Adrenal gland (tissue), 12 donors: Measurements from ENCODE around the gene EPM2A. TPM values are rescaled to one million over a fixed set of nuclear protein-coding genes. Genes with fewer than 3 reads are reported as not detected.

Experiments
- DNase-seq, 7 donors: peaks; one replicate each; pipeline ENCODE4 v3.0.0-alpha.2; 2019 to 2020
- H3K27ac ChIP-seq, 5 donors: fragments of 200-600 bp; sonication (generic) in 4 of 5; 1 replicate in 3 of 5; 2 replicates in 2 of 5; pipeline versions ENCODE4 v1.5.1 to v1.8.0; 2016 to 2020; ENCODE audit warnings: mild to moderate bottlenecking in 1 of 5
- H3K27me3 ChIP-seq: fragments of 200-600 bp; 2 replicates; pipeline ENCODE4 v1.8.0; 2021
- H3K36me3 ChIP-seq, 2 donors: fragments of 200-600 bp; replicated peaks in 1 of 2; 1 replicate in 1 of 2; 2 replicates in 1 of 2; pipeline versions ENCODE4 v1.5.1 to v1.8.0; 2018 to 2022
- H3K4me1 ChIP-seq, 2 donors: fragments of 200-600 bp; replicated peaks in 1 of 2; 1 replicate in 1 of 2; 2 replicates in 1 of 2; pipeline versions ENCODE4 v1.5.1 to v1.8.0; 2018 to 2021
- H3K4me3 ChIP-seq, 4 donors: fragments of 200-600 bp; sonication (generic) in 3 of 4; one replicate each; pipeline ENCODE4 v1.5.1; 2016 to 2018
- H3K9me3 ChIP-seq, 3 donors: fragments of 200-600 bp; sonication (generic) in 1 of 3; replicated peaks in 1 of 3; 1 replicate in 2 of 3; 2 replicates in 1 of 3; pipeline versions ENCODE4 v1.5.1 to v1.8.0; 2016 to 2021
- CTCF ChIP-seq, 6 experiments: fragments of 450-650 bp in 4 of 6; fragments of 200-600 bp in 2 of 6; sonication (generic) in 1 of 6; IDR thresholded peaks; 1 replicate in 5 of 6; 2 replicates in 1 of 6; pipeline versions ENCODE4 v1.5.1 to v1.8.0; 2016 to 2021; ENCODE audit warnings: antibody characterized with exemption in 6 of 6, mild to moderate bottlenecking in 2 of 6, moderate library complexity in 1 of 6
- POLR2A ChIP-seq, 2 donors: fragments of 450-650 bp; IDR thresholded peaks; one replicate each; pipeline ENCODE4 v1.6.1; 2017; ENCODE audit warnings: antibody characterized with exemption in 2 of 2, mild to moderate bottlenecking in 2 of 2, moderate library complexity in 1 of 2
- WGBS, 4 donors: extraction: QIAGEN DNeasy Blood & Tissue Kit in 2 of 4; methylation state at CpG; one replicate each; pipeline versions ENCODE4 v1.1.5 to v1.1.7; 2013 to 2017; 5-methylcytosine and 5-hydroxymethylcytosine counted together
- intact Hi-C, 2 donors: fragments of 100-400 bp; cut with DNase I; formaldehyde crosslinking; loops; one replicate each; pipeline versions ENCODE4 v1.14.1 to v1.15.0; 2022 to 2023
- polyA plus RNA-seq, 3 donors: library from polyadenylated mRNA; stranded (reverse); fragments of 200-250 nt in 2 of 3; fragments of 350-450 nt in 1 of 3; fragmentation: Illumina TruSeq in 1 of 3; extraction: RNeasy Lipid Tissue Mini Kit (QIAGEN cat#74804) in 1 of 3; gene quantifications; one replicate each; pipeline ENCODE4 v1.2.3, GENCODE V29; 2013 to 2014
- total RNA-seq, 9 donors: library from RNA; depleted of rRNA in 4 of 9; stranded (reverse); fragments of >200 nt in 4 of 9; fragments of 120-200 nt in 1 of 9; fragmentation: NEBNext Ultra II Directional in 1 of 9; extraction: Animal tissue kit (Norgen Biotek cat#: 25700) in 1 of 9; gene quantifications; one replicate each; pipeline versions ENCODE4 v1.1.0 to v1.2.4, GENCODE V29; 2013 to 2023
- donor health status: healthy with polysubstance abuse.
- donor health status: Bipolar disorder and iron deficiency.
- donor health status: DM: yes; HTN: yes; CAD: no.
- donor health status: DM: no; HTN: no; CAD: no.
- donor health status: DM: no; HTN: no; CAD: no.
- donor health status: DM: yes; HTN: yes; CAD: no.

Gene EPM2A
- total and polyA plus RNA-seq, 12 donors: 3.8 to 32.8 (median 13.3) TPM

- Histone ChIP-seq H3K9me3 (no peaks in the 10 kb centered on the region), H3K4me1 (no peaks in the 10 kb centered on the region), H3K4me3 (no peak overlapping the region), H3K27me3 (no peaks in the 10 kb centered on the region), H3K36me3 (no peaks in the 10 kb centered on the region), H3K27ac (no peak overlapping the region)
- TF ChIP-seq POLR2A (IDR thresholded peaks at IDR 0.05) (no peak), CTCF (IDR thresholded peaks at IDR 0.05) (no peak)
- 79 to 91% (median 86%) methylated on average over 4 of the region's 4 CpGs for WGBS, 4 donors
- intact Hi-C loops: no loop called here
- no peak for DNase-seq
These were observed 132.5 kb downstream of the EPM2A start for GRCh38 chr6:145602726-145603326.

DNA sequence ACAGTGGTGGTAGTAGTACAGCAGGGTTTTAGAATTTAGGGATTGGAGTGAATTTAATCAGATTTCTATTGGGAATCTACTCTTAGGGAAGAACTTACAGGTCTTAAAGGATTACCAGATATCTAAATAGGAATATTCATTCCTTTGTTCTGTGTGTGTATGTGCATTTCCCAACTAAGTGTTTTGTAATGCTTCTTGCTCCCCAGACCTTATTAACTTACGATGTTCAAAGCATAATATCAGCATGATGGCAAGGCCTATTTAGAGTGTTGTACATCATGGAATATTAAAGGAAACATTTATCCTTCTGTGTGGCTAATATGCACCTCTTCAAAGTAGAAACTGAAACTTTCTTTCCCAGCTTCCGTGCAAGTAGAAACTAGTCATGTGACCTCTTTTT lies 133.9 kb downstream of the EPM2A start:
- H3K4me1 ChIP-seq: no peaks in the 10 kb centered on the region
- 85 to 95% (median 92%) methylated on average over 2 of the region's 2 CpGs for WGBS, 4 donors
- no peaks in the 10 kb centered on the region for H3K36me3 ChIP-seq
- intact Hi-C loops: no loop called here
- no peak overlapping the region for H3K27ac ChIP-seq
- H3K4me3 ChIP-seq: no peak overlapping the region
- H3K9me3 ChIP-seq: no peaks in the 10 kb centered on the region
- no peaks in the 10 kb centered on the region for H3K27me3 ChIP-seq
- TF ChIP-seq POLR2A (IDR thresholded peaks at IDR 0.05) (no peak), CTCF (IDR thresholded peaks at IDR 0.05) (no peak)
- DNase-seq: no peak

- H3K27ac ChIP-seq: no peak overlapping the region
- H3K36me3 ChIP-seq: no peaks in the 10 kb centered on the region
- intact Hi-C loops: no loop called here
- H3K9me3 ChIP-seq: no peaks in the 10 kb centered on the region
- 82 to 93% (median 83%) methylated on average over 2 of the region's 2 CpGs for WGBS, 4 donors
- H3K4me3 ChIP-seq: no peak overlapping the region
- DNase-seq: no peak
- TF ChIP-seq CTCF (IDR thresholded peaks at IDR 0.05) (no peak), POLR2A (IDR thresholded peaks at IDR 0.05) (no peak)
- no peaks in the 10 kb centered on the region for H3K4me1 ChIP-seq
- no peaks in the 10 kb centered on the region for H3K27me3 ChIP-seq
These were observed 135.0 kb downstream of the EPM2A start for GRCh38 chr6:145600299-145600698.

- Histone ChIP-seq H3K9me3 (peaks cover 0 to 5% (median 0%) of the 10 kb centered on the region in 3 donors), H3K4me3 (no peak overlapping the region), H3K27ac (no peak overlapping the region), H3K27me3 (no peaks in the 10 kb centered on the region), H3K36me3 (no peaks in the 10 kb centered on the region), H3K4me1 (no peaks in the 10 kb centered on the region)
- intact Hi-C loops: no loop called here
- TF ChIP-seq CTCF (IDR thresholded peaks at IDR 0.05) (no peak), POLR2A (IDR thresholded peaks at IDR 0.05) (no peak)
- 39 to 67% (median 57%) methylated on average over 1 of the region's 1 CpG for WGBS, 4 donors
- DNase-seq: no peak
These were observed 146.3 kb downstream of the EPM2A start for GRCh38 chr6:145588981-145589380.
